DLD1 (cell line): ENCODE measurements around the gene PHACTR2.
"Not testable (repeated sequence)": the region's sequence is repeated elsewhere in the genome, so short reads cannot be mapped to it uniquely, and the experiment has no call there.

Experiments used
- in situ Hi-C: cut with HindIII; loops from 2 replicates; pipeline ENCODE4 v1.10.0; 2017; ENCODE audit warnings: low sequenced_read_pairs

The PHACTR2 gene

GRCh38 chr6:143851706-143852105, 173.9 kb downstream of the PHACTR2 start:
- in situ Hi-C loops: not testable (repeated sequence)

DNA sequence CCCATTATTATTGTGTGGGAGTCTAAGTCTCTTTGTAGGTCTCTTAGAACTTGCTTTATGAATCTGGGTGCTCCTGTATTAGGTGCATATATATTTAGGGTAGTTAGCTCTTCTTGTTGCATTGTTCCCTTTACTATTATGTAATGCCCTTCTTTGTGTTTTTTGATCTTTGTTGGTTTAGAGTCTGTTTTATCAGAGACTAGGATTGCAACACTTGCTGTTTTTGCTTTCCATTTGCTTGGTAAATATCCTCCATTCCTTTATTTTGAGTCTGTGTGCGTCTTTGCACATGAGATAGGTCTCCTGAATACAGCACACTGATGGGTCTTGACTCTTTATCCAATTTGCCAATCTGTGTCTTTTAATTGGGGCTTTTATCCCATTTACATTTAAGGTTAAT, 177.3 kb downstream of the PHACTR2 start:
- in situ Hi-C loops: not testable (repeated sequence)

GRCh38 chr6:143856762-143857161, 179.0 kb downstream of the PHACTR2 start:
- in situ Hi-C loops: not testable (repeated sequence)

DNA sequence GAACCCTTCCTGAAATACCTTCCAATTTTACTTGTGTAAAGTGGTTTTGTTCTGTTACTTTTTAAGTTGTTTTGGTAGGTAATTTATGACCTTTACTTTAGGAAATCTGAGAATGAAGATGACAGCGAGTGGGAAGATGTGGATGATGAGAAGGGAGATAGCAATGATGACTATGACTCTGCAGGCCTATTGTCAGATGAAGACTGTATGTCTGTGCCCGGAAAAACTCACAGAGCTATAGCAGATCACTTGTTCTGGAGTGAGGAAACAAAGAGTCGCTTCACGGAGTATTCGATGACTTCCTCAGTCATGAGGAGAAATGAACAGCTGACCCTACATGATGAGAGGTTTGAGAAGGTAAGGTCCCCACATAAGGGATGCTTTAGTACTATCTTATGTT, 179.9 kb downstream of the PHACTR2 start:
- in situ Hi-C loops: no loop called here

- in situ Hi-C loops: no loop called here
Measured at GRCh38 chr6:143859891-143860660, 182.3 kb downstream of the PHACTR2 start.

- in situ Hi-C loops: no loop called here
Measured at GRCh38 chr6:143863771-143864170, 186.0 kb downstream of the PHACTR2 start.

DNA sequence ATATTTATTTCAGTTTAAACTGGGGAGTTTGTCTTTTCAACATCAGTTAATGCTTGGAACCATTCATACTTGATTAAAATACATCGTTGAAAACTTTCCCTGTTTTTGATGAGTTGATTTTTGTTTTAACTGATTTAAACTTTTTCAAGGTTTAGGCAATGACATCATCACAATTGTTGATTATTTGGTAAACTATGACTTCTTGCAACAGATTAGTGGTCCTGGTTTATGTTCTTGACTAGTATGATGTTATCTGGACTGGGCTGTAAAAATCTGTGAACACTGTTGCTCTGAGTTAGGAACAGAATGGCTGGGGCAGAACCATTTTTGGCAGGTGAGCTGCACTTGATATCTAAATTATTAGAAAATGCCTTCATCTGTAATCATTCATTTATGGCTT, 186.5 kb downstream of the PHACTR2 start, which contains the start of gene ZC2HC1B:
Gene ZC2HC1B (plus strand): TSS at position 241 of the 400 bp plus-strand sequence. CDS start 66 bp downstream, at position 307.
- in situ Hi-C loops: no loop called here

DNA sequence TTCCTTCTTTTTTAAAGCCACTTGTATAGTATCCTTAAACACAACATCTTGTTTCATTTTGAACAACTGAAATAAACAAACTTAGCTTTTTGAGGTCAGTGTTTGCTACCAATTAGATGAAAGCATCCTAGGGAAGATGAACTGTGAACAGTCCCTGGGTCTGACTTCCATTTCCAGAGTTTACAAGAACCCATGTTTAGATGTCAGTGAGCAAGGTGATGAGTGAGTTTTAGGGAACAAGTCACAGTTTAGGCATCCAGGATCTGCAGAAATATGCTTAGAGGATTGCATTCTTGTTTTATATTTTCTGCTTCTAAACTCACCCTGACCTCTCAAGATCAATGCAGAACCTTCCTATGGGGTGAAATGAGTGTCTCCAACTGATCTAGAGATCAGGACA, 189.5 kb downstream of the PHACTR2 start:
- in situ Hi-C loops: no loop called here

DNA sequence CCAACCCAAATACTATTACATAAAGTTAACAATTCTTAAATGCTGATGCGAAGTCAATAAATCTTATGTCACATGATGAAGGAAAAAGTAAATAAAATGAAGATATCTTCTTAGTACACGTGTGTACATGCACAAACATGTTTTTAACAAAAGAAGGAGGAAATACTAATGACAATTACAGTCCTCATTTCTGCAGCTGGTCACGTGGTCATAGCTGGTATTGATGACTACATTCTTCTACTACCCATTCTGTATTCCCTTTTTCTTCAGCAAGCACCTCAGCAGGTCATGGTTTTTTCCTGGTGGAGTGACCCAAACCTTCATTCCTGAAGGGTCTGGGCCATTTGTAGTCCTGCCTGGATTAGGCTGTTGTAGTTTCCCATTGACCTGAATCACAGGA, 191.0 kb downstream of the PHACTR2 start:
- in situ Hi-C loops: not testable (repeated sequence)

GRCh38 chr6:143871202-143871730, 193.5 kb downstream of the PHACTR2 start:
- in situ Hi-C loops: not testable (repeated sequence)

- in situ Hi-C loops: no loop called here
Measured at GRCh38 chr6:143872201-143872600, 194.4 kb downstream of the PHACTR2 start.

DNA sequence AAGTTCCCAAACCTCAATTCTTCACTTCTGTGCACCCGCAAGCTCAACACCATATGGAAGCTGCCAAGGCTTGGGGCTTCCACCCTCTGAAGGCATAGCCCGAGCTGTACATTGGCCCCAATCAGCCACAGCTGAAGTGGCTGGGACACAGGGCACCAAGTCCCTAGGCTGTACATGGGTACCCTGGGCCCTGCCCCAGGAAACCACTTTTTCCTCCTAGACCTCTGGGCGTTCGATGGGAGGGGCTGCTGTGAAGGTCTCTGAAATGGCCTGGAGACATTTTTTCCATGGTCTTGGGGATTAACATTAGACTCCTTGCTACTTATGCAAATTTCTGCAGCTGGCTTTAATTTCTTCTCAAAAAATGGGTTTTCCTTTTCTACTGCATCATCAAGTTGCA, 195.8 kb downstream of the PHACTR2 start:
- in situ Hi-C loops: not testable (repeated sequence)

GRCh38 chr6:143874503-143874902, 196.7 kb downstream of the PHACTR2 start:
- in situ Hi-C loops: not testable (repeated sequence)

- in situ Hi-C loops: no loop called here
Measured at GRCh38 chr6:143877584-143878271, 200.0 kb downstream of the PHACTR2 start.

DNA sequence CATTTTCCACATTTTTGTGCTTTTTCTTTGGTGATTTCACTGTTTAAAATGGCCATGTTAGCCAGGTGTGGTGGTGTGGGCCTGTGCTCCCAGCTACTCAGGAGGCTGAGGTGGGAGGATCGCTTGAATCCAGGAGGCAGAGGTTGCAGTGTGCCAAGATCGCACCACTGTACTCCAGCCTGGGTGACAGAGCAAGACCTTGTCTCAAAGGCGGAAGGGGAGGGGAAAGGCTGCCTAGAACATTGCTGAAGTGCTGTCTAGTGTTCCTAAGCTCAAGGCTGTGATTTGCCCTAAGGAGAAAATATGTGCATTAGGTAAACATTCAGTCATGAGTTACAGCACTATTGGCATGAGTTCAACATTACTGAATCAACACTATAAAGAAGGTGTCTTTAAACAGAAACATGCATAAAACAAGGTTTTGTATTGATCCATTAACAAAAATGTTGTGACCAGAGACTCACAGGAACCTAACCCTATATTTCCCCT, 200.6 kb downstream of the PHACTR2 start:
- in situ Hi-C loops: no loop called here

- in situ Hi-C loops: no loop called here
Measured at GRCh38 chr6:143880412-143880811, 202.6 kb downstream of the PHACTR2 start.
